Neural progenitor cell (in vitro differentiated cells): ENCODE measurements around the gene ZNF862. TPM values are rescaled to one million over a fixed set of nuclear protein-coding genes. Genes with fewer than 3 reads are reported as not detected.
A peak's percentile ranks its signal among the peaks of the same experiment; 100 is the strongest.

ENCODE experiments used
- DNase-seq: peaks from one replicate; pipeline ENCODE4 v3.0.0-alpha.2; 2016; ENCODE audit warnings: low spot score
- H2AFZ ChIP-seq: fragments of 200-600 bp; sonication (generic); replicated peaks from 2 replicates; pipeline ENCODE4 v1.6.1; 2016; ENCODE audit warnings: antibody characterized with exemption
- H3F3A ChIP-seq: fragments of 200-600 bp; sonication (generic); 2 replicates; pipeline ENCODE4 v1.6.1; 2016; ENCODE audit warnings: antibody characterized with exemption, low read depth
- H3K27ac ChIP-seq: fragments of 200-600 bp; sonication (generic); 2 replicates; pipeline ENCODE4 v1.5.1; 2016; ENCODE audit warnings: mild to moderate bottlenecking
- H3K27me3 ChIP-seq: fragments of 200-600 bp; sonication (generic); 2 replicates; pipeline ENCODE4 v1.6.1; 2016; ENCODE audit warnings: mild to moderate bottlenecking, moderate library complexity
- H3K36me3 ChIP-seq: fragments of 200-600 bp; sonication (generic); 2 replicates; pipeline ENCODE4 v1.5.1; 2016
- H3K4me1 ChIP-seq: fragments of 200-600 bp; sonication (generic); 2 replicates; pipeline ENCODE4 v1.6.1; 2016; ENCODE audit warnings: mixed run types
- H3K4me2 ChIP-seq: fragments of 200-600 bp; sonication (generic); 2 replicates; pipeline ENCODE4 v1.6.1; 2016
- H3K4me3 ChIP-seq: fragments of 200-600 bp; sonication (generic); 2 replicates; pipeline ENCODE4 v1.5.1; 2016
- H3K79me2 ChIP-seq: fragments of 200-600 bp; sonication (generic); 2 replicates; pipeline ENCODE4 v1.6.1; 2016; ENCODE audit warnings: low read depth
- H3K9ac ChIP-seq: fragments of 200-600 bp; sonication (generic); 2 replicates; pipeline ENCODE4 v1.6.1; 2016
- H3K9me3 ChIP-seq: fragments of 200-600 bp; sonication (generic); 2 replicates; pipeline ENCODE4 v1.5.1; 2016; ENCODE audit warnings: low read depth
- H4K20me1 ChIP-seq: fragments of 200-600 bp; sonication (generic); 2 replicates; pipeline ENCODE4 v1.6.1; 2016; ENCODE audit warnings: low read depth
- H3K27ac Mint-ChIP-seq: 3 replicates; pipeline ENCODE4 v1.8.0; 2021; ENCODE audit warnings: mixed read lengths
- H3K27me3 Mint-ChIP-seq: 2 replicates; pipeline ENCODE4 v1.8.0; 2022; ENCODE audit warnings: low read depth, mild to moderate bottlenecking, inconsistent platforms, moderate library complexity, mixed read lengths; ENCODE audit not compliant: insufficient read depth
- H3K36me3 Mint-ChIP-seq: 3 replicates; pipeline ENCODE4 v1.8.0; 2021; ENCODE audit warnings: mixed read lengths
- H3K4me1 Mint-ChIP-seq: 3 replicates; pipeline ENCODE4 v1.8.0; 2021; ENCODE audit warnings: mixed read lengths
- H3K4me3 Mint-ChIP-seq: 3 replicates; pipeline ENCODE4 v1.8.0; 2021; ENCODE audit warnings: mild to moderate bottlenecking, moderate library complexity, mixed read lengths
- H3K9me3 Mint-ChIP-seq: 3 replicates; pipeline ENCODE4 v1.8.0; 2020; ENCODE audit warnings: mixed read lengths
- CTCF ChIP-seq: fragments of 200-600 bp; sonication (generic); IDR thresholded peaks from 2 replicates; pipeline ENCODE4 v1.5.1; 2017; ENCODE audit warnings: antibody characterized with exemption, mild to moderate bottlenecking
- EZH2 ChIP-seq: fragments of 200-600 bp; sonication (generic); IDR thresholded peaks from 2 replicates; pipeline ENCODE4 v1.6.1; 2017; ENCODE audit warnings: antibody characterized with exemption, mild to moderate bottlenecking, moderate library complexity
- EZH2phosphoT487 ChIP-seq: fragments of 200-600 bp; sonication (generic); IDR thresholded peaks from 2 replicates; pipeline ENCODE4 v1.6.1; 2017; ENCODE audit warnings: antibody characterized with exemption
- total RNA-seq: library from RNA; depleted of rRNA; stranded (reverse); fragments of >200 nt; gene quantifications from 2 replicates; pipeline ENCODE4 v1.2.3, GENCODE V29; 2015; ENCODE audit warnings: low replicate concordance

The ZNF862 gene
- total RNA-seq, 1 donor from 2014 or later, result 5.9 TPM

GRCh38 chr7:149883452-149883861 lies 45.3 kb downstream of the ZNF862 start:
- H3K36me3 Mint-ChIP-seq, result peaks cover 4% of the 10 kb centered on the region
- Histone ChIP-seq H3K4me3 (no peak overlapping the region), H3K27me3 (peaks cover 8% of the 10 kb centered on the region), H3K36me3 (no peaks in the 10 kb centered on the region), H3K27ac (no peak overlapping the region), H3K9me3 (no peaks in the 10 kb centered on the region), H3K79me2 (no peaks in the 10 kb centered on the region), H3K9ac (no peak overlapping the region), H3K4me2 (no peak overlapping the region), H3K4me1 (peaks cover 21% of the 10 kb centered on the region), H3F3A (peaks cover 11% of the 10 kb centered on the region), H4K20me1 (no peaks in the 10 kb centered on the region), H2AFZ (no peak overlapping the region)
- H3K27me3 Mint-ChIP-seq, result peaks cover 3% of the 10 kb centered on the region
- peaks cover 38% of the 10 kb centered on the region for H3K4me1 Mint-ChIP-seq
- DNase-seq, result peak; percentile 84
- H3K4me3 Mint-ChIP-seq, result no peak overlapping the region
- no peak overlapping the region for H3K27ac Mint-ChIP-seq
- no peaks in the 10 kb centered on the region for H3K9me3 Mint-ChIP-seq
- TF ChIP-seq CTCF, result peak; percentile 80
- TF ChIP-seq EZH2phosphoT487, result no peak
- no peak for TF ChIP-seq EZH2

- H3K36me3 Mint-ChIP-seq, result peaks cover 4% of the 10 kb centered on the region
- peaks cover 11% of the 10 kb centered on the region for H3F3A ChIP-seq
- no peaks in the 10 kb centered on the region for H3K9me3 ChIP-seq
- peaks cover 38% of the 10 kb centered on the region for H3K4me1 Mint-ChIP-seq
- no peaks in the 10 kb centered on the region for H3K36me3 ChIP-seq
- no peak overlapping the region for H3K9ac ChIP-seq
- no peak overlapping the region for H3K27ac Mint-ChIP-seq
- peaks cover 3% of the 10 kb centered on the region for H3K27me3 Mint-ChIP-seq
- no peak for DNase-seq
- H3K4me1 ChIP-seq, result peaks cover 21% of the 10 kb centered on the region
- H3K27ac ChIP-seq, result no peak overlapping the region
- H4K20me1 ChIP-seq, result no peaks in the 10 kb centered on the region
- no peak overlapping the region for H3K4me3 Mint-ChIP-seq
- no peaks in the 10 kb centered on the region for H3K9me3 Mint-ChIP-seq
- H2AFZ ChIP-seq, result no peak overlapping the region
- H3K27me3 ChIP-seq, result peaks cover 8% of the 10 kb centered on the region
- no peaks in the 10 kb centered on the region for H3K79me2 ChIP-seq
- no peak overlapping the region for H3K4me2 ChIP-seq
- H3K4me3 ChIP-seq, result no peak overlapping the region
- TF ChIP-seq CTCF (no peak), EZH2phosphoT487 (no peak)
Measured at GRCh38 chr7:149884016-149884415, 45.8 kb downstream of the ZNF862 start.

GRCh38 chr7:149884541-149884940 lies 46.4 kb downstream of the ZNF862 start:
- Mint-ChIP-seq H3K36me3 (peaks cover 4% of the 10 kb centered on the region), H3K4me1 (peaks cover 38% of the 10 kb centered on the region)
- peaks cover 21% of the 10 kb centered on the region for H3K4me1 ChIP-seq

More at GRCh38 chr7:149884541-149884940, 46.4 kb downstream of the ZNF862 start:
- no peaks in the 10 kb centered on the region for H3K9me3 Mint-ChIP-seq
- Histone ChIP-seq H3K4me2 (no peak overlapping the region), H3K4me3 (no peak overlapping the region), H3K27me3 (peaks cover 8% of the 10 kb centered on the region), H3K9ac (no peak overlapping the region), H3F3A (peaks cover 11% of the 10 kb centered on the region), H4K20me1 (no peaks in the 10 kb centered on the region), H3K36me3 (no peaks in the 10 kb centered on the region), H3K9me3 (no peaks in the 10 kb centered on the region), H3K27ac (no peak overlapping the region), H2AFZ (no peak overlapping the region), H3K79me2 (no peaks in the 10 kb centered on the region)
- TF ChIP-seq EZH2phosphoT487, result no peak
- TF ChIP-seq EZH2, result no peak
- TF ChIP-seq CTCF, result no peak
- H3K27ac Mint-ChIP-seq, result peak overlapping the region; percentile 78
- H3K27me3 Mint-ChIP-seq, result peaks cover 3% of the 10 kb centered on the region
- H3K4me3 Mint-ChIP-seq, result no peak overlapping the region
- no peak for DNase-seq
